ENCODE data around the gene GRAP. TPM values are rescaled to one million over a fixed set of nuclear protein-coding genes. Genes with fewer than 3 reads are reported as not detected.

The GRAP gene
- total RNA-seq, 4 donors from 2014 or later: 1.1 to 3.1 (median 1.9) TPM

DNA sequence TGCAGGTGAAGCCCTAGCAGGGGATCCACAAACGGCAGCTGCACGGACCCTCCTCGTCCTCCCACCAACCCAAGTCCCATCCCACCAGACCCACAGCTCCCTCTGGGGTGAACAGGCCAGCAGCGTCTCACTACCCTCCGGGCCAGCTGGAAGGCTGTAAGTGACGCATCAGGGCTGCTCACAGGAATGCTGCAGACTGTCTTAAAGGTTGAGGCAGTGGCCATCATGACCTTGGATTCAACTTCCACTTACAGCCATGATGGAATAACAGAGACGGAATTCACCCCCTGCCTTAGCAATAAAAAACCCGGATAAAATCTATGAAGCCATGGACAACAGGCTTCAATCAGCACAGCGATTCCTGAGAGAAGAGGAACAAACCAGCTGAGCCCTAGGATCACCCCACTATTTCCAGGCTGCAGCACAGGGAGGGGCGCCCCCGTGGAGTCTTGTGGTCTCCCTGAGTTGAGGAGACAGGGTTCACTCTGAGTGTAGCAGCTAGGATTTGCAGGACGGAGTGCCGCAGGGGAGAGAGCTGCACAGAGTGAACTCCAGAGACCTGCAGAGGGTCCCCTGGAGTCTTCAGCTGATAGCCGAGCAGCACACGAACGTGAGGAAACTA, 52.7 kb downstream of the GRAP start:
- peaks cover 72% of the 10 kb centered on the region for H3K4me1 ChIP-seq

DNA sequence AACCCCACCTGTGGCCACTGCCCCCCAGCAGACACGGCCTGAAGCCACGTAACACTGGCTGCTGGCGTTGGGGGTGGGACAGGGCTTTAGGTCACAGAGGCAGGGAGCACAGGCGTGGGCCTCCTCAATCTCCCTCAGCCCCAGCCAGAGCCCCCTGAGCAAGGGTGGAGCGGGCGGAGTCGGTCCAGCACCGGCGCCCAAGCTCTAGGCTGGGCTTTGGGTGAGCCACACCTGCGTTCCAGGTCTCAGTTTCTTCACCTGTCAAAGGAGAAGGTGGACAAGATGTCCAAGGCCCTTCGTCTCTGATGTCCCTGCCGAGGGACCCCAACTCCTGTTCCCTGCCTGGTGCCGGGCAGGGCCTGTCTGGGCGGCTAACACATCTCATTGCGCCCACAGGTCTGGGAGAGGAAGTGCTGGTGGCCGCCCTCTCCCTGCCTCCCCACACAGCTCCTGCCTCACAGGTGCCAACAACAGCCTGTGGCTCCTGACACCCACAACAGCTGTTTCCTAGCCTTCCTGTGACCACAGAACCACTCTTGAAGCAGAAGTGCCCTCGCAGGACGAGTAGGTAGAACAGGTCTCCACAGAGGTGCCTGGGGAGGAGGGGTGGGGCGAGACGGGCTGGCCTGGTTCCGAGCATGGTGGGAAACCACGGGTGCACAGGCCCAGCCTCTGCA, 54.2 kb downstream of the GRAP start:
- TF ChIP-seq EP300 (IDR thresholded peaks at IDR 0.05): no peak
- no peak for TF ChIP-seq POLR2AphosphoS5 (IDR thresholded peaks at IDR 0.05)
- no peak for TF ChIP-seq POLR2A (IDR thresholded peaks at IDR 0.05)
- TF ChIP-seq, protein P1, sequence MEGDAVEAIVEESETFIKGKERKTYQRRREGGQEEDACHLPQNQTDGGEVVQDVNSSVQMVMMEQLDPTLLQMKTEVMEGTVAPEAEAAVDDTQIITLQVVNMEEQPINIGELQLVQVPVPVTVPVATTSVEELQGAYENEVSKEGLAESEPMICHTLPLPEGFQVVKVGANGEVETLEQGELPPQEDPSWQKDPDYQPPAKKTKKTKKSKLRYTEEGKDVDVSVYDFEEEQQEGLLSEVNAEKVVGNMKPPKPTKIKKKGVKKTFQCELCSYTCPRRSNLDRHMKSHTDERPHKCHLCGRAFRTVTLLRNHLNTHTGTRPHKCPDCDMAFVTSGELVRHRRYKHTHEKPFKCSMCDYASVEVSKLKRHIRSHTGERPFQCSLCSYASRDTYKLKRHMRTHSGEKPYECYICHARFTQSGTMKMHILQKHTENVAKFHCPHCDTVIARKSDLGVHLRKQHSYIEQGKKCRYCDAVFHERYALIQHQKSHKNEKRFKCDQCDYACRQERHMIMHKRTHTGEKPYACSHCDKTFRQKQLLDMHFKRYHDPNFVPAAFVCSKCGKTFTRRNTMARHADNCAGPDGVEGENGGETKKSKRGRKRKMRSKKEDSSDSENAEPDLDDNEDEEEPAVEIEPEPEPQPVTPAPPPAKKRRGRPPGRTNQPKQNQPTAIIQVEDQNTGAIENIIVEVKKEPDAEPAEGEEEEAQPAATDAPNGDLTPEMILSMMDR (IDR thresholded peaks at IDR 0.05): no peak
- no peaks in the 10 kb centered on the region for H3K27me3 ChIP-seq
- no peaks in the 10 kb centered on the region for H3K9me3 ChIP-seq
- 56% methylated on average over 7 of the region's 22 CpGs for WGBS
- no peaks in the 10 kb centered on the region for H3K36me3 ChIP-seq
- H3K27ac ChIP-seq: peak overlapping the region; percentile 37
- no peak for DNase-seq (ENCODE audit: low spot score in 2 of 2)
- H3K4me1 ChIP-seq: peaks cover 71% of the 10 kb centered on the region
- no peak overlapping the region for H3K4me3 ChIP-seq

More for the DNA sequence above, 52.7 kb downstream of the GRAP start:
- H3K27me3 ChIP-seq: no peaks in the 10 kb centered on the region
- H3K36me3 ChIP-seq: no peaks in the 10 kb centered on the region
- DNase-seq (ENCODE audit: low spot score in 2 of 2): no peak
- TF ChIP-seq, protein P1 (IDR thresholded peaks at IDR 0.05): no peak
- TF ChIP-seq POLR2AphosphoS5 (IDR thresholded peaks at IDR 0.05) (no peak), POLR2A (IDR thresholded peaks at IDR 0.05) (no peak), EP300 (IDR thresholded peaks at IDR 0.05) (no peak)
- H3K4me3 ChIP-seq: peak overlapping the region; percentile 13
- H3K27ac ChIP-seq: peak overlapping the region; percentile 4
- WGBS: 63% methylated on average over 15 of the region's 16 CpGs
- H3K9me3 ChIP-seq: no peaks in the 10 kb centered on the region

DNA sequence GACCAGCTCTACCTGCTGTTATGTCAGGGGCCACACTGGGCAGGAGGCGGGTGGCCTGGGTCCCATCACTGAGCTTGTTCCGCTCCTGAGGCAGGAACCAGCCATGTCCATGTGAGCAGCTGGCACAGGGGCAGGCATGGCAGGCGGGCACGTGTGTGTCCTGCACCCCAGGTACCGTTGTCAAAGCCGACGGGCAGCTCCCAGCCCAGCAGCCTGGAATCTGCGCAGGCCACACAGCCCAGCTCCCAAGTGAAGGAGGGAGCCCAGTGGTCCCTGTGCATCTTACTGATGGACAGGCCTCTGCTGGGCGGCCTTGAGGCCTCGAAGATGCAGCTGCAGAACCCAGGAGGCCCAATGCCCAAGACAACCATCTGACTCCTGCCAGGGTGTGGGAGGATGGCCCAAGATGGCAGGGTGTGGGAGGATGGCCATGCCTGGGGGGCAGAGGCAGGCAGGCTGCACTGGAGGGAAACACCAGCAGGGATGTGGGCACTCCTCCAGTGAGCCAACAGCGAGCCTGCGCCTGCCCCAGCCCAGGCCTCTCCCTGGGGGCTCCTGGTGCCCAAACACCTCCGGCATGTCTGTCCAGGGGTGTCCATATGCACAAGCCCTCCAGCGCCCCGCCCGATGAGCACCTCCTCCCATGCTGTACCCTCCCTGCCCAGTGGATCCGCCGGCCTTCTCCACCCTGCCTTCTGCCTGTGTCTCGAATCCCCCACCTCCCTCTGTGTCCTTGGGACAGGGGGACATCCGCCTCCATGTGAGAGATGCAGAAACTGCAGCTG, 55.0 kb downstream of the GRAP start:
- peaks cover 80% of the 10 kb centered on the region for H3K4me1 ChIP-seq
- no peaks in the 10 kb centered on the region for H3K27me3 ChIP-seq
- no peak overlapping the region for H3K4me3 ChIP-seq
- H3K36me3 ChIP-seq: no peaks in the 10 kb centered on the region
- TF ChIP-seq, protein P1 (IDR thresholded peaks at IDR 0.05): no peak
- no peak for TF ChIP-seq POLR2A (IDR thresholded peaks at IDR 0.05)
- no peak for TF ChIP-seq POLR2AphosphoS5 (IDR thresholded peaks at IDR 0.05)
- TF ChIP-seq EP300 (IDR thresholded peaks at IDR 0.05): no peak
- no CpG with 5 or more reads among the region's 20 CpGs for WGBS
- no peak for DNase-seq (ENCODE audit: low spot score in 2 of 2)
- H3K27ac ChIP-seq: peak overlapping the region; percentile 37
- no peaks in the 10 kb centered on the region for H3K9me3 ChIP-seq

DNA sequence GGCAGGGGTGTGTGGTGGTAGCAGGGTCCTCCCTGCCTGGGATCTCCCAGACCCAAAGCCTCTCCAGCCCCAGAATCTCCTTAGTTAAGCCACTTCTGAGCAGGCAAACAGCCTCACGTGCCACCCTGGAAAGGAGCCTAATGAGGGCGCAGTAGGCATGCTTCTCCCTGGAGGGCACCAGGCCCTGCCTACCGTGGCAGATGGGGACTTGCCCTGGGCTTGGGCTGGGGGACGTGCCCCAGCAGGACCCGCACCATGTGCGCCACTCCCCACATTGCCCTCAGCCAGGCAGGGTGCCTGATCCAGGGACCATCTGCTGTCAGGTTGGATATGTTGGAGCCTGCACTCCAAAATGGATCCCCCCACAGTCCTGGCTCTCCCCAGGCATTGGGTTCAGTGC, 56.4 kb downstream of the GRAP start:
- no peak overlapping the region for H3K4me3 ChIP-seq
- no peak for DNase-seq (ENCODE audit: low spot score in 2 of 2)
- no CpG with 5 or more reads among the region's 6 CpGs for WGBS
- H3K9me3 ChIP-seq: no peaks in the 10 kb centered on the region
- H3K36me3 ChIP-seq: no peaks in the 10 kb centered on the region
- no peaks in the 10 kb centered on the region for H3K27me3 ChIP-seq
- no peak for TF ChIP-seq EP300 (IDR thresholded peaks at IDR 0.05)
- TF ChIP-seq, protein P1 (IDR thresholded peaks at IDR 0.05): no peak
- no peak for TF ChIP-seq POLR2A (IDR thresholded peaks at IDR 0.05)
- TF ChIP-seq POLR2AphosphoS5 (IDR thresholded peaks at IDR 0.05): no peak
- peaks cover 84% of the 10 kb centered on the region for H3K4me1 ChIP-seq
- peak overlapping the region; percentile 7 for H3K27ac ChIP-seq
